ENCODE data around the gene KIRREL3.
"Not testable (repeated sequence)": the region's sequence is repeated elsewhere in the genome, so short reads cannot be mapped to it uniquely, and the experiment has no call there.

Gene KIRREL3

GRCh38 chr11:126391286-126391954, 609.1 kb downstream of the KIRREL3 start:
- no peak for DNase-seq

GRCh38 chr11:126390272-126390867, 610.2 kb downstream of the KIRREL3 start:
- no peak for DNase-seq

GRCh38 chr11:126387857-126388256, 612.7 kb downstream of the KIRREL3 start:
- DNase-seq, result no peak

GRCh38 chr11:126386729-126387071, 613.9 kb downstream of the KIRREL3 start:
- DNase-seq, result not testable (repeated sequence)

GRCh38 chr11:126385991-126386728, 614.4 kb downstream of the KIRREL3 start:
- DNase-seq, result no peak

- DNase-seq, result no peak
These were observed 616.0 kb downstream of the KIRREL3 start for GRCh38 chr11:126384449-126385070.

GRCh38 chr11:126383339-126384335, 616.9 kb downstream of the KIRREL3 start:
- DNase-seq, result no peak

- not testable (repeated sequence) for DNase-seq
These were observed 617.9 kb downstream of the KIRREL3 start for GRCh38 chr11:126382641-126383040.

- DNase-seq, result not testable (repeated sequence)
These were observed 618.6 kb downstream of the KIRREL3 start for GRCh38 chr11:126381960-126382359.

- DNase-seq, result no peak
These were observed 619.7 kb downstream of the KIRREL3 start for GRCh38 chr11:126380909-126381308.

GRCh38 chr11:126378763-126379162, 621.8 kb downstream of the KIRREL3 start:
- no peak for DNase-seq

- no peak for DNase-seq
These were observed 624.8 kb downstream of the KIRREL3 start for GRCh38 chr11:126375726-126376125.

GRCh38 chr11:126374562-126375300, 625.8 kb downstream of the KIRREL3 start:
- DNase-seq, result not testable (repeated sequence)

GRCh38 chr11:126373389-126374066, 627.0 kb downstream of the KIRREL3 start:
- DNase-seq, result not testable (repeated sequence)
